ES-I3 (cell line): ENCODE data around the gene SRRT.
"Not testable (repeated sequence)": the region's sequence is repeated elsewhere in the genome, so short reads cannot be mapped to it uniquely, and the experiment has no call there.

ENCODE experiments used
- H3K36me3 ChIP-seq: 2 replicates; pipeline ENCODE4 v1.6.1; 2013; ENCODE audit warnings: mild to moderate bottlenecking, low read length, control low read depth, moderate library complexity; ENCODE audit not compliant: insufficient read depth
- H3K4me1 ChIP-seq: 2 replicates; pipeline ENCODE4 v1.6.1; 2013; ENCODE audit warnings: mild to moderate bottlenecking, control low read depth, low read length; ENCODE audit not compliant: insufficient read depth
- H3K9ac ChIP-seq: 2 replicates; pipeline ENCODE4 v1.6.1; 2013; ENCODE audit warnings: low read depth, mild to moderate bottlenecking, low read length, moderate library complexity
- H3K9me3 ChIP-seq: 2 replicates; pipeline ENCODE4 v1.6.1; 2013; ENCODE audit warnings: mild to moderate bottlenecking, low read length, moderate library complexity; ENCODE audit not compliant: control insufficient read depth, insufficient read depth

SRRT gene

GRCh38 chr7:100936167-100936566 lies 61.3 kb downstream of the SRRT start:
- H3K36me3 ChIP-seq, H3K9me3 ChIP-seq, H3K4me1 ChIP-seq, H3K9ac ChIP-seq: not testable (repeated sequence)
